Endothelial cell of umbilical vein (primary cell): ENCODE data around the gene FIZ1. TPM values are rescaled to one million over a fixed set of nuclear protein-coding genes. Genes with fewer than 3 reads are reported as not detected.

Experiments used
- BruUV-seq: library from RNA; stranded (reverse); fragments of 400-500 nt; replicated peaks from 2 replicates; lab custom pipeline; 2021; lab: Mats Ljungman, UMichigan
- CTCF ChIA-PET: fragments of 300-600, 350-600 bp; sonication (Branson Sonifier 250); formaldehyde crosslinking; loops from one replicate; lab custom pipeline; 2021; ENCODE audit warnings: antibody characterized with exemption, inconsistent platforms; lab: Charles Lee
- POLR2A ChIA-PET: fragments of 300-600, 350-600 bp; sonication (Branson Sonifier 250); formaldehyde crosslinking; loops from one replicate; lab custom pipeline; 2021; ENCODE audit warnings: antibody characterized with exemption, inconsistent platforms; lab: Charles Lee
- DNase-seq: peaks from one replicate; pipeline ENCODE4 v3.0.0-alpha.2; 2011; ENCODE audit warnings: low read depth, low spot score
- FAIRE-seq: peaks from 2 replicates; lab custom pipeline; 2011; peaks lifted over from hg19 to GRCh38; lab: Jason Lieb, UNC
- H2AFZ ChIP-seq: 2 replicates; pipeline ENCODE4 v1.6.0; 2012; ENCODE audit warnings: low read depth, low read length, control low read depth, inconsistent platforms
- H3K27ac ChIP-seq: 2 replicates; pipeline ENCODE4 v1.5.1; 2011; ENCODE audit warnings: low read depth, mild to moderate bottlenecking, control low read depth, low read length, moderate library complexity; ENCODE audit not compliant: insufficient read depth
- H3K27me3 ChIP-seq, 2 experiments: 2 replicates each; pipeline versions ENCODE4 v1.6.0 to v1.6.1; 2011; ENCODE audit warnings: low read length in 2 of 2, mixed read lengths in 1 of 2; ENCODE audit not compliant: control insufficient read depth in 2 of 2, insufficient read depth in 2 of 2
- H3K36me3 ChIP-seq, 2 experiments: 2 replicates in 1 of 2; 3 replicates in 1 of 2; pipeline ENCODE4 v1.5.1; 2011; ENCODE audit warnings: low read length in 2 of 2, mild to moderate bottlenecking in 1 of 2, moderate library complexity in 1 of 2; ENCODE audit not compliant: control insufficient read depth in 2 of 2, insufficient read depth in 2 of 2; ENCODE audit errors: extremely low read depth in 1 of 2
- H3K4me1 ChIP-seq: 3 replicates; pipeline ENCODE4 v1.5.1; 2011; ENCODE audit warnings: mild to moderate bottlenecking, low read length; ENCODE audit not compliant: control insufficient read depth, insufficient read depth; ENCODE audit errors: extremely low read depth
- H3K4me2 ChIP-seq: 2 replicates; pipeline ENCODE4 v1.6.1; 2011; ENCODE audit warnings: low read length, control low read depth, mixed read lengths; ENCODE audit not compliant: insufficient read depth
- H3K4me3 ChIP-seq, 3 experiments: fragments of 200-600 bp in 1 of 3; sonication (generic), shearing (Covaris generic) in 1 of 3; replicated peaks in 1 of 3; 2 replicates each; pipeline ENCODE4 v1.5.1; 2011 to 2016; ENCODE audit warnings: control low read depth in 3 of 3, low read length in 3 of 3, mild to moderate bottlenecking in 2 of 3, inconsistent platforms in 1 of 3, low read depth in 1 of 3, moderate library complexity in 1 of 3; ENCODE audit not compliant: insufficient read depth in 1 of 3
- H3K79me2 ChIP-seq: 2 replicates; pipeline ENCODE4 v1.6.0; 2012; ENCODE audit warnings: low read length, inconsistent platforms; ENCODE audit not compliant: control insufficient read depth, insufficient read depth
- H3K9ac ChIP-seq: replicated peaks from 2 replicates; pipeline ENCODE3; 2011; ENCODE audit warnings: low read length, control low read depth; ENCODE audit not compliant: insufficient read depth; ENCODE audit errors: extremely low read depth
- H3K9me1 ChIP-seq: replicated peaks from 3 replicates; pipeline ENCODE4 v1.6.0; 2011; ENCODE audit warnings: mild to moderate bottlenecking, low read length; ENCODE audit not compliant: control insufficient read depth, insufficient read depth; ENCODE audit errors: extremely low read depth
- H3K9me3 ChIP-seq: replicated peaks from 2 replicates; pipeline ENCODE4 v1.5.1; 2012; ENCODE audit warnings: low read length, inconsistent platforms; ENCODE audit not compliant: control insufficient read depth, insufficient read depth
- H4K20me1 ChIP-seq: replicated peaks from 2 replicates; pipeline ENCODE3; 2011; ENCODE audit warnings: mild to moderate bottlenecking, low read length; ENCODE audit not compliant: control insufficient read depth, insufficient read depth; ENCODE audit errors: extremely low read depth
- CTCF ChIP-seq, 2 donors: IDR thresholded peaks; 1 replicate in 1 of 2; 2 replicates in 1 of 2; pipeline ENCODE4 v1.5.1; 2011; ENCODE audit warnings: low read length in 2 of 2, mild to moderate bottlenecking in 2 of 2, moderate library complexity in 2 of 2, control low read depth in 1 of 2, inconsistent platforms in 1 of 2, low read depth in 1 of 2; ENCODE audit not compliant: insufficient read depth in 1 of 2; ENCODE audit errors: extremely low read depth in 1 of 2
- EZH2 ChIP-seq: IDR thresholded peaks from 2 replicates; pipeline ENCODE4 v1.6.1; 2012; ENCODE audit warnings: borderline replicate concordance, low read depth, mild to moderate bottlenecking, moderate library complexity, low read length, inconsistent platforms; ENCODE audit not compliant: severe bottlenecking
- FOS ChIP-seq: IDR thresholded peaks from 2 replicates; pipeline ENCODE4 v1.6.1; 2011; ENCODE audit warnings: mild to moderate bottlenecking, low read length, moderate library complexity, borderline replicate concordance; ENCODE audit not compliant: insufficient read depth
- GATA2 ChIP-seq: IDR thresholded peaks from 2 replicates; pipeline ENCODE4 v1.7.0; 2011; ENCODE audit warnings: low read depth, mild to moderate bottlenecking, moderate library complexity, mixed read lengths, low read length; ENCODE audit not compliant: insufficient read length, insufficient read depth
- JUN ChIP-seq: IDR thresholded peaks from 2 replicates; pipeline ENCODE4 v1.6.1; 2011; ENCODE audit warnings: borderline replicate concordance, low read depth; ENCODE audit not compliant: insufficient read length, insufficient read depth
- MAX ChIP-seq: IDR thresholded peaks from 2 replicates; pipeline ENCODE4 v1.6.1; 2011; ENCODE audit not compliant: insufficient read depth, insufficient read length
- MYC ChIP-seq: IDR thresholded peaks from one replicate; pipeline ENCODE4 v1.6.1; 2011; ENCODE audit warnings: mild to moderate bottlenecking, low read depth, low read length
- POLR2A ChIP-seq: IDR thresholded peaks from 2 replicates; pipeline ENCODE4 v1.6.1; 2012; ENCODE audit warnings: low read depth, mild to moderate bottlenecking, control low read depth, low read length
- POLR2AphosphoS5 ChIP-seq: IDR thresholded peaks from 2 replicates; pipeline ENCODE4 v1.6.1; 2012; ENCODE audit warnings: low read depth, mild to moderate bottlenecking, control low read depth, low read length, moderate library complexity; ENCODE audit not compliant: insufficient read depth
- dilution Hi-C: fragments of 300-500 bp; cut with MboI; formaldehyde crosslinking; loops from one replicate; pipeline ENCODE4 v1.15.0; 2019; ENCODE audit warnings: low sequenced_read_pairs; ENCODE audit not compliant: extremely low pct_ligation_motif_present
- intact Hi-C: fragments of 100-400 bp; cut with micrococcal nuclease; formaldehyde crosslinking; loops from one replicate; pipeline ENCODE4 v1.10.0; 2022
- polyA plus RNA-seq, 4 experiments: library from polyadenylated mRNA; depleted of rRNA in 3 of 4; stranded (reverse) in 3 of 4; unstranded in 1 of 4; fragments of >200 nt; gene quantifications; 2 replicates each; pipeline versions ENCODE4 v1.2.1 to v1.2.3, GENCODE V29; 2011 to 2012; ENCODE audit warnings: missing spikeins in 1 of 4
- total RNA-seq: library from RNA; stranded (reverse); gene quantifications from 2 replicates; pipeline ENCODE4 v1.2.3, GENCODE V29; 2021

The FIZ1 gene
- total and polyA plus RNA-seq, 2 donors (not counting 3 experiments of a cell fraction or from before 2014, with no cell fraction given), result 6.6 to 15.6 TPM

- peaks cover 23% of the 10 kb centered on the region for H3K4me1 ChIP-seq
- CTCF ChIA-PET, result interaction anchor here (0.7 to 2.0 kb wide), 4 partner anchors 9 to 13 kb away, joined by 3 to 14 read pairs (median 6); no protein-coding TSS in a partner anchor
- BruUV-seq, result no TSS peak
- no peaks in the 10 kb centered on the region for H3K9me3 ChIP-seq
- DNase-seq (no peak), FAIRE-seq (no peak)
- H3K27ac ChIP-seq, result peak overlapping the region; percentile 6
- H3K4me3 ChIP-seq, result peak overlapping the region; percentile 59 to 75 (median 60)
- intact Hi-C loops, result loop anchor here (5.0 kb wide), 1 partner anchor 554 kb away; no protein-coding TSS in a partner anchor
- peak overlapping the region; percentile 41 for H3K9ac ChIP-seq
- TF ChIP-seq JUN (no peak), MAX (no peak), GATA2 (no peak), POLR2AphosphoS5 (no peak), CTCF (IDR thresholded peaks at IDR 0.05; ENCODE audit: extremely low read depth in 1 of 2, insufficient read depth in 1 of 2, low read depth in 1 of 2, low read length in 2 of 2) (no peak), MYC (no peak), EZH2 (no peak), POLR2A (no peak), FOS (no peak)
- peaks cover 3 to 10% of the 10 kb centered on the region in 2 experiments for H3K36me3 ChIP-seq
- no peaks in the 10 kb centered on the region for H3K27me3 ChIP-seq
- POLR2A ChIA-PET, result interaction anchor here (0.7 to 1.3 kb wide), 3 partner anchors 8 to 15 kb away, joined by 3 to 4 read pairs (median 4); partner anchors contain the start of gene U2AF2
- H3K9me1 ChIP-seq, result no peaks in the 10 kb centered on the region
- H4K20me1 ChIP-seq, result no peaks in the 10 kb centered on the region
- no peak overlapping the region for H2AFZ ChIP-seq
- peak overlapping the region; percentile 53 for H3K4me2 ChIP-seq
- H3K79me2 ChIP-seq, result peaks cover 27% of the 10 kb centered on the region
- dilution Hi-C loops, result no loop called here
These were observed 42.3 kb upstream of the FIZ1 start for GRCh38 chr19:55641426-55642152.
